BJ (cell line): Measurements from ENCODE around the gene SMIM35. TPM values are rescaled to one million over a fixed set of nuclear protein-coding genes. Genes with fewer than 3 reads are reported as not detected.

Experiments used
- CTCF ChIA-PET: fragments of 350-600 bp; formaldehyde crosslinking; extraction: SDS; loops from one replicate; lab custom pipeline; 2021; ENCODE audit warnings: antibody characterized with exemption, inconsistent platforms; lab: Yijun Ruan, JAX
- POLR2A ChIA-PET: fragments of 300-600 bp; sonication (Branson Sonifier 250); formaldehyde crosslinking; extraction: SDS; loops from one replicate; lab custom pipeline; 2021; ENCODE audit warnings: antibody characterized with exemption; lab: Charles Lee
- DNase-seq: peaks from one replicate; pipeline ENCODE4 v3.0.0-alpha.2; 2011; ENCODE audit warnings: low read depth
- H3K27me3 ChIP-seq: 2 replicates; pipeline ENCODE4 v1.6.0; 2011; ENCODE audit warnings: low read length; ENCODE audit not compliant: control insufficient read depth, insufficient read depth
- H3K36me3 ChIP-seq: 2 replicates; pipeline ENCODE4 v1.5.1; 2011; ENCODE audit warnings: low read length; ENCODE audit not compliant: control insufficient read depth, insufficient read depth
- H3K4me3 ChIP-seq: 2 replicates; pipeline ENCODE4 v1.5.1; 2011; ENCODE audit warnings: low read depth, mild to moderate bottlenecking, control low read depth, low read length
- polyA plus RNA-seq: library from polyadenylated mRNA; depleted of rRNA; stranded (reverse); fragments of >200 nt; gene quantifications from 2 replicates; pipeline ENCODE4 v1.2.3, GENCODE V29; 2011
- TF ChIP-seq, protein P1 (sequence below): IDR thresholded peaks from 2 replicates; pipeline ENCODE4 v1.5.1; 2011; ENCODE audit warnings: low read depth, mild to moderate bottlenecking, control low read depth, inconsistent platforms, low read length, moderate library complexity; ENCODE audit not compliant: insufficient read depth

SMIM35 gene
- polyA plus RNA-seq, 1 experiment = not detected

DNA sequence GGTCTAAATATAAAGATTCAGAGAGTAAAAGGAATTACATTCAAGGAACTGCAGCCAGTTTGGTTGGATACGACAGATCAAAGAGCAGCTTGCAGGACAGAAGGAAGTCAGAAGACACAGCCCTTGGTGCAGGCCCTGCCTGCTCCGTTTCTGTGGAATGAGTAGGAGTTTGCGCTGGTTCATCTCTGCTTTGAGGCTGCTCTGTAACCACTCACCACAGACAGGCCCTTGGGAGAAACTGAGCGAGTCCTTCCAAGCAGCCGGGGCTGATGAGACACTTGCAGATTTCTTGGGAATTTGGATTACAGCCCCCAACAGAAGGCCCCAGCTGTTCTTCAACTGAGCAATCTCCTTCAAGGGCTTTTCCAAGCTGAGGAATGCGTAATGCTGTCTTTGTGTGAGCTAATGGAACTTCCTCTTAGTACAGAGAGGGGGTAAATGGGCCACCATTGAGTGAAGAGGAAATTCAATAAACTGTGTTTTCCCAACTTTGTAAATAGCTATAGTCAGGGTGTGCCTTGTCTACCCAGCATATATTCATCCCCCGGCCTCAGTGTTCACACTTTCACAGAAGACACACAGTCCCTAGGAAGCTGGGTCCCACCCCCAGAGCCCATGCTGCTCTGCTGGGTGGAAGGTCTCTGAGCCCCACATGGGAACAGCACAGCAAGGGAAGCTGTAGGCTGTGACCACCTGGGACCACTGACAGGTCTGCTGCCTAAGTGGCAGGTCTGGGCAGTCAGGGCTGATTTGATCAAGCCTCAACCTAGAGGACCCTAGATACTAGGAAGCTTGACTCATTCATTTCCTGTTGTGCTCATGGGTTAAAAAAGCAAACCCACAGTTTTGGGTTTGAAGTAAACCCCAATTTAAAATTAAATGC is 84.0 kb downstream of the SMIM35 start:
- H3K36me3 ChIP-seq = no peaks in the 10 kb centered on the region
- CTCF ChIA-PET = no interaction called here
- H3K27me3 ChIP-seq = no peaks in the 10 kb centered on the region
- DNase-seq = no peak
- TF ChIP-seq, protein P1, sequence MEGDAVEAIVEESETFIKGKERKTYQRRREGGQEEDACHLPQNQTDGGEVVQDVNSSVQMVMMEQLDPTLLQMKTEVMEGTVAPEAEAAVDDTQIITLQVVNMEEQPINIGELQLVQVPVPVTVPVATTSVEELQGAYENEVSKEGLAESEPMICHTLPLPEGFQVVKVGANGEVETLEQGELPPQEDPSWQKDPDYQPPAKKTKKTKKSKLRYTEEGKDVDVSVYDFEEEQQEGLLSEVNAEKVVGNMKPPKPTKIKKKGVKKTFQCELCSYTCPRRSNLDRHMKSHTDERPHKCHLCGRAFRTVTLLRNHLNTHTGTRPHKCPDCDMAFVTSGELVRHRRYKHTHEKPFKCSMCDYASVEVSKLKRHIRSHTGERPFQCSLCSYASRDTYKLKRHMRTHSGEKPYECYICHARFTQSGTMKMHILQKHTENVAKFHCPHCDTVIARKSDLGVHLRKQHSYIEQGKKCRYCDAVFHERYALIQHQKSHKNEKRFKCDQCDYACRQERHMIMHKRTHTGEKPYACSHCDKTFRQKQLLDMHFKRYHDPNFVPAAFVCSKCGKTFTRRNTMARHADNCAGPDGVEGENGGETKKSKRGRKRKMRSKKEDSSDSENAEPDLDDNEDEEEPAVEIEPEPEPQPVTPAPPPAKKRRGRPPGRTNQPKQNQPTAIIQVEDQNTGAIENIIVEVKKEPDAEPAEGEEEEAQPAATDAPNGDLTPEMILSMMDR = no peak
- no peak overlapping the region for H3K4me3 ChIP-seq
- POLR2A ChIA-PET = no interaction called here

DNA sequence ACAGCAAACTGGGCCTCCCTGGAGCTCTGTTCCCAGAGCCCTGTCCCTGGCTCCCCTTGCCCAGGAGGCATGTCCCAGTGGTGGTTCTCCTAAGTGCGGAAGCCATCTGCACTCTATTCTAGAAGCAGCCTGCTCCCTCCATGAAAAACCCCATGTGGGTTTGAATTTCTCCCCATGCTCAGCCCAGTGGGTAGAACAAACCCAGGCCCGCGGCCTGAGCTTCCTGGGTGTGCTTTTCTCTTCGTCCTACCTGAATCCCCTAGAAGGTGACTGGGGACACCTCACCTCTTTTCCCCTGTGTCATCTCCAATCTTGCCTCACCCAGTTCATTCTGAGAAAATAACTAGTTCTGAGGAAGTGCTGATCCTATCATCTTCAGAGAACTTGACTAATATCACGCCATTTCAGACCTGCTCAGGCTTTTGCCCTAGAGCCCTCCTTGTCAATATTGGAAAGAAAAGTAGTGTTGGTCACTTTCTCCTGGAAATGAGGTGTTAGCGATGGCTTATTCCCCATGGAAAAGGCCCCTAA is 84.7 kb downstream of the SMIM35 start:
- no peaks in the 10 kb centered on the region for H3K36me3 ChIP-seq
- CTCF ChIA-PET = no interaction called here
- H3K27me3 ChIP-seq = no peaks in the 10 kb centered on the region
- TF ChIP-seq, protein P1 = no peak
- POLR2A ChIA-PET = no interaction called here
- no peak overlapping the region for H3K4me3 ChIP-seq
- no peak for DNase-seq

DNA sequence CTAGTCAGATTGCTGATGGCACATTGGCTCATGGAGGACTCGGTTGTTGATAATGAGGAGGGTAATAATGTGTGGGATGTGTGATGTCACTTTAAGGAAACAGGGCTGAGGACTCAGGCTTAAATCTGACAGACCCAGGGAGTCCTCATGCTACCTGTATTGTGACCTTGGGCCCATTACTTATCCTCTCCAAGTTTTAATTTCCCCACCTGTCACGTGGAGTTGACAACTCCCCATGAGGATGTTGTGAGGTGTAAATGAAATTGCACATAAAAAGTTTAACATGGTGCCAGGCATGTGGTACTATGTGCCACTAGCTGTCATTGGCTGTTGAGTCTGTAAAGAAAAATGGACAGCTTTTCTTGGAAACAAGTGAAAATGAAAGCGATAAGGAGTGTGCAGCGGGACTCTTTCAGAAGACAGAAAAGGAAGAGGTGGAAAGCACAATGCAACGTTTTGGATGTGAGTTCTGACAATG is 85.2 kb downstream of the SMIM35 start:
- H3K27me3 ChIP-seq = no peaks in the 10 kb centered on the region
- POLR2A ChIA-PET = no interaction called here
- H3K4me3 ChIP-seq = no peak overlapping the region
- DNase-seq = no peak
- CTCF ChIA-PET = no interaction called here
- H3K36me3 ChIP-seq = no peaks in the 10 kb centered on the region
- TF ChIP-seq, protein P1 = no peak

DNA sequence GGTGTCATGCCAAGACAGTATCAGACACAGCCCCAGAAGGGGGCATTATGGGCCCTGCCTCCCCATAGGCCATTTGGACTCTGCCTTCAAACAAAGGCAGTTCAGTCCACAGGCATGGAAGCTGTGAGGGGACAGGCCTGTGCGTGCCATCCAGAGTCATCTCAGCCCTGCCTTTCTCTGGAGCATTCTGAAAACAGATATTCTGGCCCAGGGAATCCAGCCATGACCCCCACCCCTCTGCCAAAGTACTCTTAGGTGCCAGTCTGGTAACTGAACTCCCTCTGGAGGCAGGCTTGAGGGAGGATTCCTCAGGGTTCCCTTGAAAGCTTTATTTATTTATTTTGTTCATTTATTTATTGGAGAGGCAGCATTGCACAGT is 85.9 kb downstream of the SMIM35 start:
- no peak overlapping the region for H3K4me3 ChIP-seq
- CTCF ChIA-PET = no interaction called here
- POLR2A ChIA-PET = no interaction called here
- no peaks in the 10 kb centered on the region for H3K36me3 ChIP-seq
- no peaks in the 10 kb centered on the region for H3K27me3 ChIP-seq
- TF ChIP-seq, protein P1 = no peak
- DNase-seq = no peak

- Histone ChIP-seq H3K4me3 (no peak overlapping the region), H3K36me3 (no peaks in the 10 kb centered on the region), H3K27me3 (no peaks in the 10 kb centered on the region)
- ChIA-PET POLR2A (no interaction called here), CTCF (no interaction called here)
- TF ChIP-seq, protein P1 = no peak
- no peak for DNase-seq
Measured at GRCh38 chr11:118000067-118000849, 86.5 kb downstream of the SMIM35 start.
